22Rv1 (cell line): ENCODE results near the gene TTLL5.

ENCODE experiments used
- CTCF ChIP-seq: fragments of 450-650 bp; IDR thresholded peaks from 2 replicates; pipeline ENCODE4 v1.5.1; 2017; ENCODE audit warnings: mild to moderate bottlenecking
- ZFX ChIP-seq: fragments of 450-650 bp; IDR thresholded peaks from 2 replicates; pipeline ENCODE4 v1.6.1; 2017; ENCODE audit warnings: antibody characterized with exemption, borderline replicate concordance

- TF ChIP-seq CTCF (no peak), ZFX (no peak)
These were observed 165.6 kb downstream of the TTLL5 start for GRCh38 chr14:75826599-75826998.
